GM04504 (cell line): ENCODE results near the gene EPM2AIP1.
"Not testable (repeated sequence)": the region's sequence is repeated elsewhere in the genome, so short reads cannot be mapped to it uniquely, and the experiment has no call there.

ENCODE experiments used
- DNase-seq: peaks from one replicate; pipeline ENCODE4 v3.0.0-alpha.2; 2012; ENCODE audit warnings: low read depth

The EPM2AIP1 gene

GRCh38 chr3:36954452-36955134 is 38.3 kb downstream of the EPM2AIP1 start:
- no peak for DNase-seq

DNA sequence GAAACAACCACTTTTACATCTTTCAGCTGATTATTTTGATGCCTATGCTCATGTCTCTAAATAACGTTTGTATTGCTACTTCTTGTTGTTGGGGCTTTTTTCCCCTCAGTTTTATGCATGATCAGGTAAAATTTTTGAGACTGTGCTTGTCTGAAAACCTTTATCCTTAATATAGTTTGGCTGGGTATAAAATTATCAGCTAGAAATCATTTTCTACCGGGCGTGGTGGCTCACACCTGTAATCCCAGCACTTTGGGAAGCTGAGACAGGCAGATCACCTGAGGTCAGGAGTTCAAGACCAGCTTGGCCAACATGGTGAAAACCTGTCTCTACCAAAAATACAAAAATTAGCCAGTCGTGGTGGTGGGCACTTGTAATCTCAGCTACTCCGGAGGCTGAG is 45.1 kb downstream of the EPM2AIP1 start:
- DNase-seq: not testable (repeated sequence)

DNA sequence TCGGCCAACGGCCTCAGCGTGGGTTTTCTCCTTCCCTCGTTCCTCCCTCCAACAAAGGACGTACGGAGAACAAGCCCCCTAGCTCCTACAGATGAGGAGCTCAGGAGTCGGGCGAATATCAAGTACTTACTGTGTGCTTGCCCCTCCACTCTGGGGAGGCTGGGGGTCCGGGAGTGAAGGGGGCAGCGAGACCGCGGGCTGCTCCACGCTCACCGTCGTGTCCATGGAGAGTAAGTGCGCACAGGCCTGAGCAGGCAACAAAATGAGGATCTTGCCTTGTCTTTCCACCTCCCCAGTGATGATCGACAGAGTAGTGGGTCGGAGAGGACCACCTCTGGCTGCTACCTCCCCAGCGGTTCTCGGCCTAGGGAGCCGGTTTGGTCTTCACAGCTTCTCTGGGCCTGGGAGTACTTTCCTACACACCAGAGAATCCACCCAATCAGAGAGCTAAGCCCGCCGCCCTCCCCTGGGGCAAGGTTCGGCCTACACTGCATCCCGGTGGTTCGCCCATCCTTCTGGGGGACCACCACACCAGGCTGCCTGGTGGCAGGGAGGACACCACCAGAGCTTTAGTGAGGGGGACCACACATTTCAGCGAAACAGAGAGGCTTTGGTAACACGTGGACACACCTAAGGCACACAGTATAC is 47.5 kb downstream of the EPM2AIP1 start:
- no peak for DNase-seq

DNA sequence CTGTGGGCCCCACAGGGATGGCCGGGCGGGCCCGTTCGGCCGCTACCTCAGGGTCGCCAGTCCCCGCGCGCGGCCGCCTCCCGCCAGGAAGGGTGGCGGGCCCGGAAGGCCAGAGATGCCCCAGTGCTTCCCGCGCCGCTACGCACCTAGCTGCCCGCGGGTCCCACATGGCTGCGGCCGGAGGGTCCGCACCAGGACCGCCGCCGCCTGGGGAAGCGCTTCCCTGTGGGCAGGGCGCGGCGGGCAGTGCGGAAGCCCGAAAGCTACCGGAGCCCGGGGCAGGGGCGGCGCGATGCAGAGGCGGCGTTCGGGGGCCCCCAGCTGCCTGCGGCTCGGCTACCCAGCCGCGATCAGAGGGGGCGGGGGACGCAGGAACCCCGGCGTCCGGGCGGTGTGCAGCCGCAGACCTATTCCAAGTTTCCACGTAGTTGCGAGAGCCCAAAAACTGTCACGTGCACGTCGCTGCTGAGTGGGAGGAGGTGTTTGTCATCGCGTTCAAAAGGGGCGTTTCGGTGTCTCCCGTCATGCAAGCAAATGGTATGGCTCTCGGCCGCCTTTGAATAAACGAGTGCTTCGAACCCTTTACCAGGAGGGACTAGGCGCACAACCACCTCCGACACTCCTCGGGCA is 48.2 kb downstream of the EPM2AIP1 start, which contains the start of gene TRANK1:
Gene TRANK1, minus strand, starts transcription at position 414 of the 630 bp plus-strand sequence. Its CDS starts 245 bp downstream, at position 169.
- DNase-seq: no peak

DNA sequence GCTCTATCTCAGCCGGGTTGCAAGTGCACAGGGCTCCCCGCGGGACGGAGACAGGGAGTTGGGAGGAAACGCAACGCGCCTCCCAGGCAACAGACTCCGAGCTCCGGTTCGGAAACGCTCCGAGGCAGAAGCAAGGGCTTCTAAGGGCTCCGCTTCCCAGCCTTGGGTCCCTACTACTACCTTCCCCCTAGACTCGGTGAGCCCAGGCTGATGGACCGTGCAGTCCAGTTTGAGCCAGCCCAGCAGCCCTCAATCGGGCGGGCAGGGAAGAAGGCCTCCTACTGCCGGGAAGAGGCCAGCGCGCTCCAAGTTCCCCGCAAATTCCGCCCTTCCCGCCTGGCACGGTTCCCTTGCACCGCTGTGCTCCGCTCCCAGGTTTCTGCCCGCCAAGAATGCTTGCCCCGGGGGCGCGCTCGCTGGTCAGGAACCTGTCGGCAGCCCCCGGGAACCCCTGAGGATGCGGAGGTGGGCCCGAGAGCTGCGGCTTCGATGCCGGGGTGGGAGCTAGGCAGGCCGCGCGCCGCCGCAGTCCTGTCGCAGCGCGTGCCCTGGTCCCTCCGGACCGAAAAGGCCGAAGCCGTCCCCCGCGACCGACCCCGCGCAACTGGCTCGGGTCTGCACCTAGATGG is 48.8 kb downstream of the EPM2AIP1 start:
- no peak for DNase-seq

- no peak for DNase-seq
Measured at GRCh38 chr3:36943601-36944000, 49.3 kb downstream of the EPM2AIP1 start.

DNA sequence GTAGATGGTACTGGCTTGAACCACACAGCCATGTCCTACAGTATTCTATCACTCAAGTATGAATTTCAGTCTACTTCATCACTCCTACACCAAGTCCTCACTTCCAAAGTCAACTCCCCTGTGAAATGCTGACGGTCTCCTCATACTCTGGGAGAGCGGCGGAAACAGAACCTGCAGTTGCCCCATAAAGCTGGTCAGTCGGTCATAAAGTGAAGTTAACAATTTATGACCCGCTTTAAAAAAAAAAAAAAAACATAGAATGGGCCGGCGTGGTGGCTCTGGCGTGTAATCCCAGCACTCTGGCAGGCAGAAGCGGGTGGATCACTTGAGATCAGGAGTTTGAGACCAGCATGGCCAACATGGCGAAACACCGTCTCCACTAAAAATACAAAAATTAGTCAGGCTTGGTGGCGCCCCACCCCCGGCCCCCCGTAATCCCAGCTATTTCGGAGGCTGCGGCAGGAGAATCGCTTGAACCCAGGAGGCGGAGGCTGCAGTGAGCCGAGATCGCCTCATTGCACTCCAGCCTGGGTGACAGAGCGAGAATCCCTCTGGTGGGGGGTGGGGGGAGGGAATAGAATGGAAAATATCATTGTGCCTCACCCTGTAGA is 50.2 kb downstream of the EPM2AIP1 start:
- DNase-seq: no peak

GRCh38 chr3:36941658-36942057 is 51.3 kb downstream of the EPM2AIP1 start:
- no peak for DNase-seq

- DNase-seq: no peak
Measured at GRCh38 chr3:36941162-36941561, 51.8 kb downstream of the EPM2AIP1 start.

GRCh38 chr3:36937492-36937891 is 55.4 kb downstream of the EPM2AIP1 start:
- DNase-seq: no peak
